ENCODE data around the gene KLK6.

DNA sequence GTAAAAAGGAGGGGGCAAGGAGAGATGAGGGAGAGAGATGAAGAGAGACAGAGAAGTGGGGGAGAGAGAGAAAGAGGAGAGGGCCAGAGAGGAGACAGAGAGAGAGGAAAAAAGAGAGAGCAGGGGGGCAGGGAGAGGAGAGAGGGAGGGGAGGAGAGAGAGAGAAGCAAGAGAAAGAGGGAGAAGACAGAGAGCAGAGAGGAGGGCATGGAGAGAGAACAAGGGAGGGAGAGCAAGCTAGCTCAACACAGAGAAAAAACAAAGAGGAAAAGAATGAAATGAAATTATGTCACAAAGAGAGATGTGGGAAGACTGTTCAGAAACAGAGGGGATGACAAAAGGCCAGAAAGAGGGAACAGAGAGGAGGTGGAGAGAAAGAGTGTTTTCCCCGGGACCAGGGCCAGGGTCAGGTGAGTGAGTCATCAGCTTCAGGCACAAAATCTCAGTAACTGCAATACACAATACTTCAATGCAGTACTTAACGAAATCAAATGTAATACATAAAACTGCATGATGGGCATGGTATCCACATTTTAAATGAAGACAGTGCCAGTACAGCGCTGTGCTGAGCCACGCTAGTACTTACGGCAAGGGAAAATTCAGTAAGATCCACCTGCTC is 9.5 kb upstream of the KLK6 start:
- TF ChIP-seq, protein P1, sequence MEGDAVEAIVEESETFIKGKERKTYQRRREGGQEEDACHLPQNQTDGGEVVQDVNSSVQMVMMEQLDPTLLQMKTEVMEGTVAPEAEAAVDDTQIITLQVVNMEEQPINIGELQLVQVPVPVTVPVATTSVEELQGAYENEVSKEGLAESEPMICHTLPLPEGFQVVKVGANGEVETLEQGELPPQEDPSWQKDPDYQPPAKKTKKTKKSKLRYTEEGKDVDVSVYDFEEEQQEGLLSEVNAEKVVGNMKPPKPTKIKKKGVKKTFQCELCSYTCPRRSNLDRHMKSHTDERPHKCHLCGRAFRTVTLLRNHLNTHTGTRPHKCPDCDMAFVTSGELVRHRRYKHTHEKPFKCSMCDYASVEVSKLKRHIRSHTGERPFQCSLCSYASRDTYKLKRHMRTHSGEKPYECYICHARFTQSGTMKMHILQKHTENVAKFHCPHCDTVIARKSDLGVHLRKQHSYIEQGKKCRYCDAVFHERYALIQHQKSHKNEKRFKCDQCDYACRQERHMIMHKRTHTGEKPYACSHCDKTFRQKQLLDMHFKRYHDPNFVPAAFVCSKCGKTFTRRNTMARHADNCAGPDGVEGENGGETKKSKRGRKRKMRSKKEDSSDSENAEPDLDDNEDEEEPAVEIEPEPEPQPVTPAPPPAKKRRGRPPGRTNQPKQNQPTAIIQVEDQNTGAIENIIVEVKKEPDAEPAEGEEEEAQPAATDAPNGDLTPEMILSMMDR (IDR thresholded peaks at IDR 0.05; ENCODE audit: low read depth, low read length): no peak
- no peak for TF ChIP-seq EZH2phosphoT487 (IDR thresholded peaks at IDR 0.05; ENCODE audit: low read depth)
